Measurements from ENCODE around the gene STAT5B. TPM values are rescaled to one million over a fixed set of nuclear protein-coding genes. Genes with fewer than 3 reads are reported as not detected.

The STAT5B gene
- total and polyA plus RNA-seq, 9 of the 15 experiments (the other 6 are each of a cell fraction or from before 2014, with no cell fraction given): 20.8 to 176 (median 92.4) TPM

DNA sequence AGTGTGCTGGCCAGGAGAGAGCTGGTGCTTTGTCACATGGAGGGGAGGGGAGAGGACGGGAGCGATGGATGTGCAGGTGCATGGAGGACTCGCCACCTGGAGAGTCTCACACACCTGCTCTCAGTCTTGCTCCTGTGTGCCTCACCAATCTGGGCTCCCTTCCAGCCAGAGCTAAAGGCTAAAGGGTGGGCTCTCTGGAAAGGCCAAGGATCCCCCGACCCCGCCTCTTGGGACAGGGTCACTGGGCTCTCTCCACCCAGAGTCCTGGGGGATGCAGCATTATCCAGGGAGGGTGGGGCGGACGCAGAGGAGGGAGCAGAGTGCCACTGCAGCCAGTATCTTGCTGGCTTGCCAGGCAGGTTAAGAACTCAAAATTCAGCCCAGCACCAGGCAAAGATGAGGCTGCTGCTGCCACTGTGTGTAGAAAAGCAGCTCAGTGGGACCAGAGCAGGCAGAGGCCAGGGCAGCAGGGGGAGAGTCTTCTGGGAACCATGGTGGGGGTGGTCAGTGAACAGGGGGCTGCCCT is 5.4 kb upstream of the STAT5B start:
- no peaks in the 10 kb centered on the region for H4K20me1 ChIP-seq (replicated peaks; ENCODE audit: control insufficient read depth, insufficient read depth, low read length)
- intact Hi-C loops (cut with micrococcal nuclease): no loop called here
- in situ Hi-C loops (cut with MboI): no loop called here
- peak overlapping the region in 1 of 2 experiments; percentile 81; a peak in 2 of 4 replicates for H3K9ac ChIP-seq (ENCODE audit: insufficient read depth in 1 of 2, low read depth in 2 of 2, low read length in 2 of 2)
- H3K9me1 ChIP-seq (ENCODE audit: control insufficient read depth, insufficient read depth, low read length): no peaks in the 10 kb centered on the region
- H2AFZ ChIP-seq (ENCODE audit: low read depth, low read length): no peak overlapping the region
- no peaks in the 10 kb centered on the region for H3K9me3 ChIP-seq (replicated peaks; ENCODE audit: control insufficient read depth, insufficient read depth, low read depth, low read length)
- no TSS peak for BruUV-seq (replicated peaks)
- ChIA-PET POLR2A (interaction anchor here (0.6 to 5.8 kb wide), 5 partner anchors 9 to 598 kb away, joined by 3 to 41 read pairs (median 4); no protein-coding TSS in a partner anchor), CTCF (ENCODE audit: low intra/inter-chr PET ratio) (no interaction called here)
- peak in 1 of 4 experiments; percentile 8 for DNase-seq (ENCODE audit: extremely low read depth in 1 of 4, low spot score in 3 of 4)
- no peaks in the 10 kb centered on the region for H3K27me3 ChIP-seq (ENCODE audit: control insufficient read depth in 2 of 2, insufficient read depth in 2 of 2, low read length in 2 of 2)
- ATAC-seq: no peak
- no peak overlapping the region for H3K4me3 ChIP-seq
- peak overlapping the region; percentile 52; the same call in 2 of the 3 replicates for H3K27ac ChIP-seq (ENCODE audit: extremely low read depth, low read depth, low read length)
- no peak overlapping the region for H3K4me2 ChIP-seq (ENCODE audit: insufficient read depth, low read length)
- H3K36me3 ChIP-seq (ENCODE audit: control insufficient read depth, insufficient read depth, low read length): peaks cover 39% of the 10 kb centered on the region
- 83% methylated on average over 4 of the region's 7 CpGs for WGBS (ENCODE audit: insufficient coverage, low coverage, missing lambda C conversion rate)
- FAIRE-seq: no peak
- H3K79me2 ChIP-seq (ENCODE audit: control insufficient read depth, insufficient read depth, low read length): peaks cover 78% of the 10 kb centered on the region
- TF ChIP-seq RBFOX2 (IDR thresholded peaks at IDR 0.05; ENCODE audit: low read depth, low read length) (peak; percentile 48), NFYB (IDR thresholded peaks at IDR 0.05; ENCODE audit: extremely low read depth, insufficient read length) (no peak), POLR2A (conservative IDR thresholded peaks at IDR 0.05) (0 out of 2 replicates have a peak, but pooled peaks have one; percentile 2), PTBP1 (IDR thresholded peaks at IDR 0.05; ENCODE audit: low read depth, low read length) (0 out of 2 replicates have a peak, but pooled peaks have one; percentile 56), POLR2G (IDR thresholded peaks at IDR 0.05; ENCODE audit: low read depth, low read length) (peak; percentile 69)
- H3K4me1 ChIP-seq (replicated peaks in 1 of 2; ENCODE audit: control insufficient read depth in 2 of 2, insufficient read depth in 2 of 2, low read length in 2 of 2): peaks cover 51 to 53% of the 10 kb centered on the region in 2 experiments

Measured in K562 (cell line).